Measurements from ENCODE around the gene CETP.

- TF ChIP-seq, protein P1, sequence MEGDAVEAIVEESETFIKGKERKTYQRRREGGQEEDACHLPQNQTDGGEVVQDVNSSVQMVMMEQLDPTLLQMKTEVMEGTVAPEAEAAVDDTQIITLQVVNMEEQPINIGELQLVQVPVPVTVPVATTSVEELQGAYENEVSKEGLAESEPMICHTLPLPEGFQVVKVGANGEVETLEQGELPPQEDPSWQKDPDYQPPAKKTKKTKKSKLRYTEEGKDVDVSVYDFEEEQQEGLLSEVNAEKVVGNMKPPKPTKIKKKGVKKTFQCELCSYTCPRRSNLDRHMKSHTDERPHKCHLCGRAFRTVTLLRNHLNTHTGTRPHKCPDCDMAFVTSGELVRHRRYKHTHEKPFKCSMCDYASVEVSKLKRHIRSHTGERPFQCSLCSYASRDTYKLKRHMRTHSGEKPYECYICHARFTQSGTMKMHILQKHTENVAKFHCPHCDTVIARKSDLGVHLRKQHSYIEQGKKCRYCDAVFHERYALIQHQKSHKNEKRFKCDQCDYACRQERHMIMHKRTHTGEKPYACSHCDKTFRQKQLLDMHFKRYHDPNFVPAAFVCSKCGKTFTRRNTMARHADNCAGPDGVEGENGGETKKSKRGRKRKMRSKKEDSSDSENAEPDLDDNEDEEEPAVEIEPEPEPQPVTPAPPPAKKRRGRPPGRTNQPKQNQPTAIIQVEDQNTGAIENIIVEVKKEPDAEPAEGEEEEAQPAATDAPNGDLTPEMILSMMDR (IDR thresholded peaks at IDR 0.05), result no peak
- TF ChIP-seq EP300 (IDR thresholded peaks at IDR 0.05), result no peak
These were observed 20.1 kb downstream of the CETP start for GRCh38 chr16:56981729-56982271.
